ENCODE measurements around the gene MBD3L5.
"Not testable (repeated sequence)": the region's sequence is repeated elsewhere in the genome, so short reads cannot be mapped to it uniquely, and the experiment has no call there.

DNA sequence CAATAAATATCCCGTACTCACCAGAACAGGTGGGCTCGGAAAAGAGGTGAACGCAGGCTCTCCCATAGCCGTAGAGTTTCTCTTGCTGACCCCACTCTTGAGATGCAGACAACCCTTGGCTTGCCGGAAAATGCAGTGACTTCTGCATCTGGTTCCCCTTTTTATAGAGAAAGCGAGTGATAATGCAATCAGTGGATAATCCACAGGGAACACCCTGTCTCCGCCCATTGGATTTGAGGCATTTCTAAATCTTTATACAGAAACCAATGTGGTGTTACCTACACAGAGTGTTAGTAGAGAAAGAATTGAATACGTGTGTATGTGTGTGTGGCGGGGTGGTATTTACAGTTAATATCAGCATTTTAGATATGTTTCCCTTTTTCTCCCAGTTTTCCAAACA is 9.7 kb downstream of the MBD3L5 start, which contains the start of gene MBD3L4:
- TF ChIP-seq POLR2A, POLR2AphosphoS5, TAF1, SPI1, POU2F2 (IDR thresholded peaks at IDR 0.05; ENCODE audit: low read depth, low read length): not testable (repeated sequence)

All from GM12891 (cell line).